NCI-H2029 (cell line): ENCODE measurements around the gene ASB3.
"Not testable (repeated sequence)": the region's sequence is repeated elsewhere in the genome, so short reads cannot be mapped to it uniquely, and the experiment has no call there.

Experiments
- DNase-seq: peaks from one replicate; lab custom pipeline; 2025; lab: John Stamatoyannopoulos, UW

Gene ASB3

GRCh38 chr2:53739032-53739431, 47.7 kb downstream of the ASB3 start:
- no peak for DNase-seq

- DNase-seq: no peak
Observed at GRCh38 chr2:53737091-53737490, 49.7 kb downstream of the ASB3 start.

GRCh38 chr2:53729143-53729762, 57.5 kb downstream of the ASB3 start:
- no peak for DNase-seq

GRCh38 chr2:53727921-53728320, 58.8 kb downstream of the ASB3 start:
- DNase-seq: no peak

GRCh38 chr2:53725662-53726061, 61.1 kb downstream of the ASB3 start:
- DNase-seq: no peak

GRCh38 chr2:53724536-53724935, 62.2 kb downstream of the ASB3 start:
- DNase-seq: no peak

GRCh38 chr2:53720944-53721343, 65.8 kb downstream of the ASB3 start:
- not testable (repeated sequence) for DNase-seq

GRCh38 chr2:53715568-53715967, 71.2 kb downstream of the ASB3 start:
- no peak for DNase-seq

- no peak for DNase-seq
Observed at GRCh38 chr2:53711271-53711780, 75.4 kb downstream of the ASB3 start.

- DNase-seq: no peak
Observed at GRCh38 chr2:53708988-53709387, 77.8 kb downstream of the ASB3 start.

GRCh38 chr2:53701221-53701620, 85.5 kb downstream of the ASB3 start:
- DNase-seq: no peak

GRCh38 chr2:53697686-53698085, 89.1 kb downstream of the ASB3 start:
- DNase-seq: no peak

- DNase-seq: no peak
Observed at GRCh38 chr2:53697092-53697491, 89.7 kb downstream of the ASB3 start.

GRCh38 chr2:53695575-53695974, 91.2 kb downstream of the ASB3 start:
- no peak for DNase-seq

GRCh38 chr2:53694096-53694771, 92.5 kb downstream of the ASB3 start:
- DNase-seq: no peak

- DNase-seq: no peak
Observed at GRCh38 chr2:53690876-53691275, 95.9 kb downstream of the ASB3 start.

GRCh38 chr2:53672881-53673522, 113.8 kb downstream of the ASB3 start:
- DNase-seq: no peak

GRCh38 chr2:53670331-53670730, 116.4 kb downstream of the ASB3 start:
- no peak for DNase-seq

GRCh38 chr2:53668624-53669026, 118.1 kb downstream of the ASB3 start:
- no peak for DNase-seq

- not testable (repeated sequence) for DNase-seq
Observed at GRCh38 chr2:53667130-53667529, 119.6 kb downstream of the ASB3 start.

- DNase-seq: no peak
Observed at GRCh38 chr2:53660886-53661285, 125.9 kb downstream of the ASB3 start.

- not testable (repeated sequence) for DNase-seq
Observed at GRCh38 chr2:53658474-53658873, 128.3 kb downstream of the ASB3 start.

- no peak for DNase-seq
Observed at GRCh38 chr2:53655256-53655655, 131.5 kb downstream of the ASB3 start.
